ENCODE measurements around the gene DNAJC30.

- TF ChIP-seq POLR2A (IDR thresholded peaks at IDR 0.05) (no peak), POLR2AphosphoS5 (IDR thresholded peaks at IDR 0.05) (no peak), EP300 (IDR thresholded peaks at IDR 0.05) (no peak)
- TF ChIP-seq, protein P1, sequence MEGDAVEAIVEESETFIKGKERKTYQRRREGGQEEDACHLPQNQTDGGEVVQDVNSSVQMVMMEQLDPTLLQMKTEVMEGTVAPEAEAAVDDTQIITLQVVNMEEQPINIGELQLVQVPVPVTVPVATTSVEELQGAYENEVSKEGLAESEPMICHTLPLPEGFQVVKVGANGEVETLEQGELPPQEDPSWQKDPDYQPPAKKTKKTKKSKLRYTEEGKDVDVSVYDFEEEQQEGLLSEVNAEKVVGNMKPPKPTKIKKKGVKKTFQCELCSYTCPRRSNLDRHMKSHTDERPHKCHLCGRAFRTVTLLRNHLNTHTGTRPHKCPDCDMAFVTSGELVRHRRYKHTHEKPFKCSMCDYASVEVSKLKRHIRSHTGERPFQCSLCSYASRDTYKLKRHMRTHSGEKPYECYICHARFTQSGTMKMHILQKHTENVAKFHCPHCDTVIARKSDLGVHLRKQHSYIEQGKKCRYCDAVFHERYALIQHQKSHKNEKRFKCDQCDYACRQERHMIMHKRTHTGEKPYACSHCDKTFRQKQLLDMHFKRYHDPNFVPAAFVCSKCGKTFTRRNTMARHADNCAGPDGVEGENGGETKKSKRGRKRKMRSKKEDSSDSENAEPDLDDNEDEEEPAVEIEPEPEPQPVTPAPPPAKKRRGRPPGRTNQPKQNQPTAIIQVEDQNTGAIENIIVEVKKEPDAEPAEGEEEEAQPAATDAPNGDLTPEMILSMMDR (IDR thresholded peaks at IDR 0.05): no peak
Observed at GRCh38 chr7:73646785-73647724, 36.2 kb downstream of the DNAJC30 start.
